ENCODE measurements around the gene PROK1.

- no peak for TF ChIP-seq CTCF (IDR thresholded peaks at IDR 0.05)
- TF ChIP-seq POLR2A (IDR thresholded peaks at IDR 0.05), result no peak
Observed at GRCh38 chr1:110462964-110463363, 12.0 kb downstream of the PROK1 start.

Measured in ovary (tissue), 3 donors.